Mesendoderm (in vitro differentiated cells): ENCODE data around the gene PRKCQ.

Experiments
- DNase-seq: peaks from one replicate; pipeline ENCODE4 v3.0.0; 2013
- H2AK5ac ChIP-seq: 2 replicates; pipeline ENCODE4 v1.6.1; 2013; ENCODE audit warnings: low read length, inconsistent platforms
- H2BK120ac ChIP-seq: 2 replicates; pipeline ENCODE4 v1.6.1; 2013; ENCODE audit warnings: low read depth, mild to moderate bottlenecking, low read length, moderate library complexity, mixed read lengths
- H2BK15ac ChIP-seq: replicated peaks from 2 replicates; pipeline ENCODE4 v1.6.1; 2013; ENCODE audit warnings: low read depth, mild to moderate bottlenecking, moderate library complexity
- H2BK5ac ChIP-seq: 2 replicates; pipeline ENCODE4 v1.6.1; 2013; ENCODE audit warnings: low read length, inconsistent platforms
- H3K18ac ChIP-seq: 2 replicates; pipeline ENCODE4 v1.6.1; 2013; ENCODE audit warnings: mild to moderate bottlenecking, low read length, mixed read lengths
- H3K23ac ChIP-seq: one replicate; pipeline ENCODE4 v1.6.1; 2013; ENCODE audit warnings: low read length
- H3K27ac ChIP-seq: 2 replicates; pipeline ENCODE4 v1.5.1; 2013; ENCODE audit warnings: low read depth, mild to moderate bottlenecking, inconsistent platforms, low read length, moderate library complexity
- H3K27me3 ChIP-seq: 2 replicates; pipeline ENCODE4 v1.6.1; 2013; ENCODE audit warnings: low read length, control low read depth, mild to moderate bottlenecking, inconsistent platforms; ENCODE audit not compliant: insufficient read depth, poor library complexity
- H3K36me3 ChIP-seq: 2 replicates; pipeline ENCODE4 v1.6.1; 2013; ENCODE audit warnings: low read length, inconsistent platforms; ENCODE audit not compliant: control insufficient read depth, insufficient read depth
- H3K4ac ChIP-seq: one replicate; pipeline ENCODE4 v1.6.1; 2013; ENCODE audit warnings: low read depth, mild to moderate bottlenecking, low read length, moderate library complexity
- H3K4me1 ChIP-seq: 2 replicates; pipeline ENCODE4 v1.6.1; 2013; ENCODE audit warnings: low read depth, low read length, inconsistent platforms; ENCODE audit not compliant: control insufficient read depth
- H3K4me2 ChIP-seq: 2 replicates; pipeline ENCODE4 v1.6.1; 2013; ENCODE audit warnings: low read length
- H3K4me3 ChIP-seq: 2 replicates; pipeline ENCODE4 v1.5.1; 2013; ENCODE audit warnings: mild to moderate bottlenecking, low read length
- H3K56ac ChIP-seq: one replicate; pipeline ENCODE4 v1.6.1; 2013; ENCODE audit warnings: low read length
- H3K79me1 ChIP-seq: 2 replicates; pipeline ENCODE4 v1.6.1; 2013; ENCODE audit warnings: low read length, inconsistent platforms
- H3K79me2 ChIP-seq: 2 replicates; pipeline ENCODE4 v1.6.1; 2013; ENCODE audit warnings: mild to moderate bottlenecking, low read length; ENCODE audit not compliant: control insufficient read depth, insufficient read depth
- H3K9ac ChIP-seq: 2 replicates; pipeline ENCODE4 v1.6.1; 2013; ENCODE audit warnings: low read length, inconsistent platforms
- H4K5ac ChIP-seq: one replicate; pipeline ENCODE4 v1.6.1; 2013; ENCODE audit warnings: low read length
- H4K8ac ChIP-seq: one replicate; pipeline ENCODE4 v1.6.1; 2013; ENCODE audit warnings: low read depth, mild to moderate bottlenecking, control low read depth, low read length, moderate library complexity
- WGBS: extraction: QIAGEN DNeasy Blood & Tissue Kit; methylation state at CpG from one replicate; pipeline ENCODE4 v1.1.7; 2013; ENCODE audit warnings: low lambda C conversion rate, missing lambda C conversion rate; ENCODE audit not compliant: insufficient coverage; ENCODE audit errors: extremely low coverage; 5-methylcytosine and 5-hydroxymethylcytosine counted together

Gene PRKCQ

DNA sequence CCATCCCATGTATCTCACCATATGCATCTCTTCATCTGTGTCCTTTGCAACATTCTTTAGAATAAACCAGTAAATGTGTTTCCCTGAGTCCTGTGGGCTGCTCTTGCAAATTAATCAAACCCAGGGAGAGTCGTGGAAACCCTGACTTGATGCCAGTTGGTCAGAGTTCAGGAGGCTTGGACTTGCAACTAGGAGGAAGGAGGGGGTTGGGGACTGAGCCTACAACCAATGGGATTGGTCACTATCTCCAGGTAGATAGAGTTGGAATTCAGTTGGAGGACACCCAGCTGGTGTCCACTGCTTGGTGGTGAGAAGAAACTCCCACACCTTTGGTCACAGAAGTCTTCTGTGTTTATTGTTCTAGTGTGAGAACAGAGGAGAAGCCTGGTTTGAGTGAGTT is 38.3 kb upstream of the PRKCQ start:
- no peaks in the 10 kb centered on the region for H3K79me1 ChIP-seq
- no peak overlapping the region for H2BK120ac ChIP-seq
- no peak overlapping the region for H3K4ac ChIP-seq
- no peak overlapping the region for H2AK5ac ChIP-seq
- no peak for DNase-seq
- peaks cover 2% of the 10 kb centered on the region for H3K4me1 ChIP-seq
- H2BK5ac ChIP-seq: no peak overlapping the region
- H3K36me3 ChIP-seq: no peaks in the 10 kb centered on the region
- no peak overlapping the region for H4K5ac ChIP-seq
- no peak overlapping the region for H2BK15ac ChIP-seq
- H4K8ac ChIP-seq: no peak overlapping the region
- H3K27me3 ChIP-seq: no peaks in the 10 kb centered on the region
- no peak overlapping the region for H3K56ac ChIP-seq
- no peak overlapping the region for H3K27ac ChIP-seq
- H3K18ac ChIP-seq: no peak overlapping the region
- H3K9ac ChIP-seq: no peak overlapping the region
- no peak overlapping the region for H3K4me3 ChIP-seq
- H3K79me2 ChIP-seq: no peaks in the 10 kb centered on the region
- H3K23ac ChIP-seq: no peak overlapping the region
- H3K4me2 ChIP-seq: no peak overlapping the region
- WGBS: no CpG with 5 or more reads among the region's 1 CpG

DNA sequence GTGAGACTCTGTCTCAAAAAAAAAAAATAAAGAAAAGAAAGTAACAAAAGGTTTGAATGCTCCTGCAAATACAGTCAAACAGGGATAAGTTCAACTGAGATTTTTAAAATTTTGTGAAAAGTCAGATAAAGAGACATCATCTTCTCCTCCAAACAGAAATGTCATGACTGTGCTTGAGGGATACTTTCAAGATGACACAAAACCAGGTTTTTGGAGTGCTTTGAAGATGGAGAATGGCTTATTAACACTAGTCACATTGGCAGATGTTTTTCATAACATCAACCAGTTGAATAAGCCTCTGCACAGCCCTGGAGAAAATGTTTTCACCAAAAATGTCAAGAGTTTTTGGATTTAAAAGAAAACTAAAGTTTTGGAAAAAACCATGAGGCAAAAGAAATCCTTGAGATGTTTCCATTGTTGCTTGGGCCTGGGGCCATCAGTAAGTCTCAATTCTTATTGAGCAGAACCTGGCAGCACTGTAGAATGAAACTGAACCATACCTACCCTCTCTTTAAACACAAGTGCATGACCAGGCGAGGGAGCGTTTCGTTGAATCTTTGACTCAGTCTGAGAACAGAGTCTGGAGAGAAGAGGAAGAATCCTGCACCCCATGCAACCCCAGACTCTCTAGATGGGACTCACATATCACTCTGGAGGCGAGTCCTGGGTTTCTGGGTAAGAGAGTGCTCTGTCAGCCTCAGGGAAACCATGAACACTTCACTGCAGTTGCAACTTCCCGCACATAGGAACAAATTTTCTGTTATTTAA is 37.4 kb upstream of the PRKCQ start:
- H4K8ac ChIP-seq: no peak overlapping the region
- H3K4ac ChIP-seq: no peak overlapping the region
- DNase-seq: no peak
- H3K79me2 ChIP-seq: no peaks in the 10 kb centered on the region
- H3K27me3 ChIP-seq: no peaks in the 10 kb centered on the region
- no CpG with 5 or more reads among the region's 5 CpGs for WGBS
- H2AK5ac ChIP-seq: no peak overlapping the region
- H3K4me1 ChIP-seq: peaks cover 2% of the 10 kb centered on the region
- no peak overlapping the region for H3K4me2 ChIP-seq
- no peak overlapping the region for H2BK5ac ChIP-seq
- H3K27ac ChIP-seq: no peak overlapping the region
- H3K18ac ChIP-seq: no peak overlapping the region
- H3K4me3 ChIP-seq: no peak overlapping the region
- no peaks in the 10 kb centered on the region for H3K79me1 ChIP-seq
- no peak overlapping the region for H2BK15ac ChIP-seq
- no peak overlapping the region for H3K56ac ChIP-seq
- no peak overlapping the region for H3K23ac ChIP-seq
- H4K5ac ChIP-seq: no peak overlapping the region
- H2BK120ac ChIP-seq: no peak overlapping the region
- no peak overlapping the region for H3K9ac ChIP-seq
- H3K36me3 ChIP-seq: no peaks in the 10 kb centered on the region

DNA sequence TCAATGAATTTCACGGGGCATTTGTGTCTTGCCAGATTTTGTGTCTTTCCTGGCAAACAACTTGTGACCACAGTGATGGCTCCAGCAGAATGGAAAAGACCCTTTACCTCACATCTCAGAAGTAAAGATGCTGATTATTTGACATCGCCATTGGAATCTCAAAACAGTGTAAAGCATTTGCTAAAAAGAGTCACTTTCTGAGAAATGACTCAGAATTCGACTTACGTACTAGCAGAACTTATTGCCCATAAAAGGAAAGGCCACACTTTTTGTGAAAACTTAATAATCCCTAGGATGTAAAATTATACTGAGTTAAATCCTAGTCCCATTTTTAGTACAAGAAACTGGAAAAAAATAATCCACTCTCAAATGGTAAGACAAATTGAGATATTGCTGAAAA is 35.9 kb upstream of the PRKCQ start:
- no peaks in the 10 kb centered on the region for H3K79me1 ChIP-seq
- H3K36me3 ChIP-seq: no peaks in the 10 kb centered on the region
- H4K8ac ChIP-seq: no peak overlapping the region
- no peak overlapping the region for H3K4me2 ChIP-seq
- H2BK5ac ChIP-seq: no peak overlapping the region
- no peak overlapping the region for H3K4me3 ChIP-seq
- no peak overlapping the region for H4K5ac ChIP-seq
- no peak overlapping the region for H3K4ac ChIP-seq
- no peak overlapping the region for H3K9ac ChIP-seq
- H3K18ac ChIP-seq: no peak overlapping the region
- no peaks in the 10 kb centered on the region for H3K27me3 ChIP-seq
- H3K79me2 ChIP-seq: no peaks in the 10 kb centered on the region
- no peak overlapping the region for H3K56ac ChIP-seq
- no peak overlapping the region for H2AK5ac ChIP-seq
- no peaks in the 10 kb centered on the region for H3K4me1 ChIP-seq
- DNase-seq: no peak
- no peak overlapping the region for H3K23ac ChIP-seq
- H2BK120ac ChIP-seq: no peak overlapping the region
- WGBS: no CpG with 5 or more reads among the region's 4 CpGs
- H2BK15ac ChIP-seq: no peak overlapping the region
- H3K27ac ChIP-seq: no peak overlapping the region

DNA sequence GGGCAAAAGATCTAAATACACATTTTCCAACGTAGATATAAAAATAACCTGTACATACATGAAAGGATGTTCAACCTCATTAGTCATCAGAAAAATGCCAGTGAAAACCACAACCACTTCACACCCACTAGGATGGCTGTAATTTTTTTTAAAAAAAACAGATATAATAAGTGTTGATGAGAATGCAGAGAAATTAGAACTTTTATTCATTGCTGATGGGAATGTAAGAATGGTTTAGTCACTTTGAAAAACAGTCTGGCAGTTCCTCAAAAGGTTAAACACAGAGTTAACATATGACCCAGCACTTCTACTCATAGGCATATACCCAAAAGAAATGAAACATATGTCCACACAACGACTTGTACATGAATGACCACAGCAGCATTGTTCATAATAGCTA is 32.3 kb upstream of the PRKCQ start:
- WGBS: no CpG with 5 or more reads among the region's 2 CpGs
- no peak overlapping the region for H4K5ac ChIP-seq

DNA sequence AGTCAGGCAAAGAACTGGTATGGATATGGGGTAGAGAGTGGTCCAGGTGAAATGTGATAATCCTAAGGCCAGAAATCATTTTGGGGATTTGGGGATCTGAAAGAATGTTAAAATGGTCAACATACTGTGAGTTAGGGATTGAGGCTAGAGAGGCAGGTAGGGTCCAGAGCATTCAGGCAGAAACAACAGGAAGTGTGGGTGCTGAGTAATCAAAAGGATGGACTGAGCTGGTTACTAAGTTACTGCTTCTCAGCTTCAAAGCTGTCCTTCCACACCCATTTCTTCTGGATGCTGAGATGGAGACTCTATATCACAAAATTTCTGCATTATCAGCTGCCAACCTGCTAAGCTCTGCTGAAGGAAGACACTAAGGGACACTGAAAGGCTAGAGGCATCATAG is 30.6 kb upstream of the PRKCQ start:
- no peak overlapping the region for H3K4me2 ChIP-seq
- H3K79me1 ChIP-seq: no peaks in the 10 kb centered on the region
- no peak overlapping the region for H3K4me3 ChIP-seq

More for the DNA sequence above, 32.3 kb upstream of the PRKCQ start:
- Histone ChIP-seq H4K8ac (no peak overlapping the region), H3K23ac (no peak overlapping the region), H2AK5ac (no peak overlapping the region), H3K4ac (no peak overlapping the region), H3K79me2 (no peaks in the 10 kb centered on the region), H2BK5ac (no peak overlapping the region), H3K36me3 (no peaks in the 10 kb centered on the region), H2BK120ac (no peak overlapping the region), H3K56ac (no peak overlapping the region), H2BK15ac (no peak overlapping the region), H3K9ac (no peak overlapping the region), H3K4me2 (no peak overlapping the region), H3K27me3 (no peaks in the 10 kb centered on the region), H3K79me1 (no peaks in the 10 kb centered on the region), H3K27ac (no peak overlapping the region), H3K4me1 (no peaks in the 10 kb centered on the region), H3K4me3 (no peak overlapping the region), H3K18ac (no peak overlapping the region)
- DNase-seq: no peak

DNA sequence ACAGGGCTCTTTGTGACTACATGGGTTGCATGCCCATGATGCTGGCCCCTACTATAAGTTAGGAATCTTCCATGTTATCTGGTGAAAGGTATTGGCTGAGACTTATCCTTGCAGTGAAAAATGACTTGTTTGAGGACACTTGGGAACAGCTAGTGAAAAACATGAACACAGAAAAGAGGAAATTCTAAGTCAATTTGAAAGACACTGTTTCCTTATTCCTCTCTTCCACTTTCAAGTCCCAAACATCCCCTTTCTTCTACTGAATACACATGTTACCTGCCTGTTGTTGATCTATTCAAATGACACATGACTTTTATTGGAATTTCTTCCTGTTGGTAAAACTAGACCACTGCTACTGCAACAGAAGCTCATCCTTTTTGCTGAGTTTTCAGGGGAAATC is 29.5 kb upstream of the PRKCQ start:
- Histone ChIP-seq H2BK15ac (no peak overlapping the region), H2BK120ac (no peak overlapping the region), H3K56ac (no peak overlapping the region), H4K8ac (no peak overlapping the region), H3K18ac (no peak overlapping the region), H3K27me3 (no peaks in the 10 kb centered on the region), H3K9ac (no peak overlapping the region), H3K4me2 (no peak overlapping the region), H3K79me2 (no peaks in the 10 kb centered on the region), H3K36me3 (no peaks in the 10 kb centered on the region), H2BK5ac (no peak overlapping the region), H3K23ac (no peak overlapping the region), H3K79me1 (no peaks in the 10 kb centered on the region), H2AK5ac (no peak overlapping the region), H3K4me1 (no peaks in the 10 kb centered on the region), H3K27ac (no peak overlapping the region), H3K4ac (no peak overlapping the region), H3K4me3 (no peak overlapping the region), H4K5ac (no peak overlapping the region)
- DNase-seq: no peak

More for the DNA sequence above, 30.6 kb upstream of the PRKCQ start:
- no peak overlapping the region for H3K27ac ChIP-seq
- no peak overlapping the region for H2AK5ac ChIP-seq
- H2BK5ac ChIP-seq: no peak overlapping the region
- no peaks in the 10 kb centered on the region for H3K79me2 ChIP-seq
- no peak overlapping the region for H4K8ac ChIP-seq
- no peak overlapping the region for H3K23ac ChIP-seq
- no peak overlapping the region for H3K18ac ChIP-seq
- H3K9ac ChIP-seq: no peak overlapping the region
- no peak overlapping the region for H2BK15ac ChIP-seq
- no peak for DNase-seq
- no peaks in the 10 kb centered on the region for H3K27me3 ChIP-seq
- no peaks in the 10 kb centered on the region for H3K36me3 ChIP-seq
- H3K4ac ChIP-seq: no peak overlapping the region
- H3K4me1 ChIP-seq: no peaks in the 10 kb centered on the region
- no peak overlapping the region for H3K56ac ChIP-seq
- H4K5ac ChIP-seq: no peak overlapping the region
- no peak overlapping the region for H2BK120ac ChIP-seq
